Measurements from ENCODE around the gene SYT3.
"Not testable (repeated sequence)": the region's sequence is repeated elsewhere in the genome, so short reads cannot be mapped to it uniquely, and the experiment has no call there.

The SYT3 gene

DNA sequence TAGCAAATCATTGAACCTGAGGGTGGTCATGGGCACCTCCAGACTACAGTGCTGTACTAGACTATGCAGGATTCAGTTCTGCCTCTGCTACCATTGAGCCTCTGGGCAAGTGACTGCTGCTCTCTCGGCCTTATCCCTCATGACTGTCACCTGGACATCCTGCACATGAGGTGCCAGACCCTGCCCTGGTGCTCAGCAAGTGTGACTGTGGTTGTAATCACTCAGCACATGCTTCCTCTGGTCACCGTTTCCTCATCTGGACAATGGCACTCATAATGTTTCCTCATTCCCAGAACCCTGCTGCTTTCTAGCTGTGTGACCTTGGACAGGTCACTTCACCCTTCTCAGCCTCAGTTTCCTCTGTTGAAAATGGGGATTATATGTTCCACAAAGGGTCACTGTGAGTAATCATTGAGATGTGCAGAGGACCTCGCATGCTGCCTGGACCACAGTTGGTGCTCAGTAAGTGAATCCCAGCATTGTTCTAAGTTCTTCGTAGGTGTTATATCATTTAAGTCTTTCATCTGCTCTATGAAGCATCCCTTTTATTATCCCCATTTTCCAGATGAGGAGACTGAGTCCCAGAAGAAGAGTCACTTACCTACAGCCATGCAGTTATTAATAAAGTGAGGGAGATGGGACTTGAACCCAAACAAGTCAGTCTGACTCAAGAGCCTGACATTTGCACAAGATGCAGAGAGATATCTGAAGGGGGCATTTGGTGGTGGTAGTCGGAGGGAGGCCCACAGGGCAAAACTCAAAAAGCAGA is 3.2 kb downstream of the SYT3 start:
- no peak for DNase-seq (ENCODE audit: low read depth, low spot score)

DNA sequence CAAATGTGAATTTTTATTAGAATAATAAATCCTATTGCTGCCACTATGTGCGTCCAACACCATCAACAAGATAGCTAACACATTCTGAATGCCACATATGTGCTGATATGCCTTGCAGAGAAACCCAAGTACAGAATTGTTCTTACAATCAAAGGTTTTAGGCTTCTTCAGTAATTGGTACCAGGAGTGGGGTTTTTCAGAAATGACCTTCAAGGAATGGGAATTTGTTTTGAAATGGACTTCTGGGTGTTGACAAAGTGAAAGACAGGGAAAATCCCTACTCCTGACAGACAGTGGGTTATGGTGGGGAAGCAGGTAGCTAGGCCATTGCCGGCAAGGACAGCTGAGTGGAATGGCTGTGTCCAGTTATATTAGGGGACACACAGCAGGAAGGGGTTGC is 5.7 kb downstream of the SYT3 start:
- DNase-seq (ENCODE audit: low read depth, low spot score), result no peak

DNA sequence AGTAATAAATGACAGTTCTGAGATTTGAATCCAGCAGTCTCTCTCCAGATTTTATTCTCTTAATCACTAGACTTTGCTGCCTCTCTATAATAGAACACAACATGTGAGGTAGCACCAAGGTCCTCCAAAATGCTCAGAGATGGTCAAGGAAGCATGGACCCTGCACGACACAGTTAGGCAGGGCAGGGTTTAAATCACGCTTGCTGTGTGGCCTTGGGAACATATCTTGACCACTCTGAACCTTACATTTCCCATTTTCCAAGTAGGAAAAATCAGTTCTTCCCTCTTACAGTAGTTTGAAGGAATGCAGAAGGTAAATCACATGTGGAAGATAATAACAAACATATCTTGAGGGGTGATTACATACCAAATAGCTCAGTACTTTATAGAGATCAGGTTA is 6.3 kb downstream of the SYT3 start:
- DNase-seq (ENCODE audit: low read depth, low spot score), result no peak

- no peak for DNase-seq (ENCODE audit: low read depth, low spot score)
These were observed 7.4 kb downstream of the SYT3 start for GRCh38 chr19:50632151-50632835.

- DNase-seq (ENCODE audit: low read depth, low spot score), result no peak
These were observed 9.9 kb downstream of the SYT3 start for GRCh38 chr19:50629801-50630200.

GRCh38 chr19:50629194-50629593 is 10.5 kb downstream of the SYT3 start:
- no peak for DNase-seq (ENCODE audit: low read depth, low spot score)

- DNase-seq (ENCODE audit: low read depth, low spot score), result no peak
These were observed 11.1 kb downstream of the SYT3 start for GRCh38 chr19:50628551-50628950.

DNA sequence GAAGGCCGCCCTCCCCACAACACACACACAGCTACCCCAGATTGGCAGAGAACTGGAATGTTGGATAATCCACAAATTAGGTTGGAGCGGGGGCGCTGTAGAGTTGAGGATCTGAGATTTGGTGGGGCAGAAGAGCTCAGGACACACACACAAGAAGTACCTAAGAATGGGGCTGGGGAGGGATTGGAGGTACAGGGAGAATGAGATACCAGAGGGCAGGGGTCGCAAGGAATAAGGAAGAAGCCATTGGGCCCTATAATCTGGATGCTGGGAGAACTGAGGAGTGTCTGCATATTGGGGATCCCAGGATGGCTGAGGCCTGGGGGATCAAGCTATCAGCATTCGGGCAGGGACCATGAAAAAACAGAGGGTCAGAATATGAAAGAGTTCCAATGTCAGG is 11.5 kb downstream of the SYT3 start:
- DNase-seq (ENCODE audit: low read depth, low spot score), result no peak

DNA sequence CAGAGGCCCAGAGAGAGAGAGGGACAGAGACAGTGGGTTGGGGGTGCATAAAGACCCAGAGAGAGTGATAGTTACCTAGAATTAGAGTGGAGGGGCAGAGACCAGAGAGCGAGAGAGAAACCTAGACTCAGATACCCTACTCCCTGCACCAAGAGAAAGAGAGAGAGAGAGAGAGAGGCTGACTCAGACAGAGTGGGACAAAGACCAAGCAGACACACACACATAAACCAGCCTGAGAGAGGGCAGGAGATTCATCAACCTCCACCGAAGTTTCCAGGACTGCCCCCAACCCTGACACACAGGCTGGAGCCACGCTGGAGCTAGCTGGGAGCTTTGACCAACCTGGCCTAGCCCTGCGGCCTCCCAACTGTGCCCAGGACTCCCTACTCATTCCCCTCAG is 12.9 kb downstream of the SYT3 start:
- DNase-seq (ENCODE audit: low read depth, low spot score), result no peak

DNA sequence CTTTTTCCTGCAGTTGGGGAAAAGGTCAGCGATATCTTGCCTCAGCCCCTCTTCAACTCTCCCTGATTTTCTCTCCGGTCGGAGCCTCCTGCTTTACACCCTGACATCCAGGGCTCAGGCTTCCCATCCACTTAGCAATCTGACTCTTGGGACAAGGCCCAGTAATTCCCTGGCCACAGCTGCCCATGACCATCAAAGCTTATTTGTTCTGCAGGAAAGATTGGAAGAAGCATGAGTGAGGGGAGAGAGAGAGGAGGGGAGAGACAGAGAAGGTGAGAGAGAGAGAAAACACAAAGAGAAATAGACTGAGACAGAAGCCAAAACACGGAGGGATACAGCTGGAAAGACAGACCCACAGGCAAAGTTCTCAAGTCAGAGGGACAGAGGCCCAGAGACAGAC is 13.7 kb downstream of the SYT3 start:
- DNase-seq (ENCODE audit: low read depth, low spot score), result no peak

DNA sequence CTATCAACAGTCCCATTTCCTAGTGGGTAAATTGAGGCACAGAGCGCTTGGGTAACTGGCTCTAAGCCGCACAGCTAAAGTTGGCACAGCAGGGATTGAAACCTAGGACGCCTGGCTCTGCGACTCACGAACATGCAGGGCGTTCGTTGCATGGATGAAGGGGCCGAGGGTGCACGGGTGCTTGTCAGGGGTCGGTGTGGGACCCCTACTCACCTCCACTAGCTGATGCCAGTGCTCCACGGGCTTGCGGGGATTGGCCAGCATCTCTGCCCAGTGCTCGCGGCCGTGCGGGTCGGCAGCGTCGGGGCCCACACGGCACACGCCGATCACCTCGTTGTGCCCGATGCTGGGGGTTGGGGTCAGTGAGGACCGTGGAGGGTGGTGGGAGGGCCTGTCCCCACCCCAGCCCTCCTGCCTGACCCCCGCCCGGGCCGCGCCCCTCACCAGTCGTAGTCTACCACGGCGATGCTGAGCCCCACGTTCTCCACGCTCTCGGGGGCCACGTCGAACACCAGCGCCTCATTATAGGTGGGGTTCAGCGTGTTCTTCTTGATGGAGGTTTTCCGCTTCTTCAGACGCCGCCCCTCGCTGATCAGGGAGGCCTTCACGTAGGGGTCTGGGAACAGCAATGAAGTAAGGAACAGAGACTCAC is 14.6 kb downstream of the SYT3 start:
- DNase-seq (ENCODE audit: low read depth, low spot score), result no peak

- DNase-seq (ENCODE audit: low read depth, low spot score), result not testable (repeated sequence)
These were observed 19.2 kb downstream of the SYT3 start for GRCh38 chr19:50620394-50620906.

DNA sequence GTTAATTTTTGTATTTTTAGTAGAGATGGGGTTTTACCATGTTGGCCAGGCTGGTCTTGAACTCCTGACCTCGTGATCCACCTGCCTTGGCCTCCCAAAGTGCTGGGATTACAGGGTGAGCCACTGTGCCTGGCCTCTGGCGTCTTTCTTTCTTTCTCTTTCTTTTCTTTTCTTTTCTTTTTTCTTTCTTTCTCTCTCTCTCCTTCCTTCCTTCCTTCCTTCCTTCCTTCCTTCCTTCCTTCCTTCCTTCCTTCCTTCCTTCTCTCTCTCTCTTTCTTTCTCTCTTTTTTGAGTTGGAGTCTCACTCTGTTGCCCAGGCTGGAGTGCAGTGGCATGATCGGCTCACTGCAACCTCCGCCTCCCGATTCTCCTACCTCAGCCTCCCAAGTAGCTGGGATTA is 20.5 kb downstream of the SYT3 start:
- DNase-seq (ENCODE audit: low read depth, low spot score), result not testable (repeated sequence)

DNA sequence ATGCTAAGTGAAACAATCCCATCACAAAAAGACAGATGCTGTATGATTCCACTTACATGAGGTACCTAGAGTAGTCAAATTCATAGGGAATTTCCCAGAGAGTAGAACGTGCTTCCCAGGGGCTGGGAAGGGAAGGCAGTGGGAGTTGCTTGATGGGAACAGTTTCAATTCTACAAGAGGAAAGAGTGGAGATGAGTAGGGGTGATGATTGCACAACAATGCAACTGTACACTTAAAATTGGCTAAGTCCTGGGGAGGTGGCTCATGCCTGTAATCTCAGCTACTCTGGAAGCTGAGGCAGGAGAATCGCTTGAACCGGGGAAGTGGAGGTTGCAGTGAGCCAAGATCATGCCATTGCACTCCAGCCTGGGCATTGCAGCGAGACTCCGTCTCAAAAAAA is 21.3 kb downstream of the SYT3 start:
- not testable (repeated sequence) for DNase-seq (ENCODE audit: low read depth, low spot score)

GRCh38 chr19:50612504-50613404 is 26.9 kb downstream of the SYT3 start:
- DNase-seq (ENCODE audit: low read depth, low spot score), result not testable (repeated sequence)

DNA sequence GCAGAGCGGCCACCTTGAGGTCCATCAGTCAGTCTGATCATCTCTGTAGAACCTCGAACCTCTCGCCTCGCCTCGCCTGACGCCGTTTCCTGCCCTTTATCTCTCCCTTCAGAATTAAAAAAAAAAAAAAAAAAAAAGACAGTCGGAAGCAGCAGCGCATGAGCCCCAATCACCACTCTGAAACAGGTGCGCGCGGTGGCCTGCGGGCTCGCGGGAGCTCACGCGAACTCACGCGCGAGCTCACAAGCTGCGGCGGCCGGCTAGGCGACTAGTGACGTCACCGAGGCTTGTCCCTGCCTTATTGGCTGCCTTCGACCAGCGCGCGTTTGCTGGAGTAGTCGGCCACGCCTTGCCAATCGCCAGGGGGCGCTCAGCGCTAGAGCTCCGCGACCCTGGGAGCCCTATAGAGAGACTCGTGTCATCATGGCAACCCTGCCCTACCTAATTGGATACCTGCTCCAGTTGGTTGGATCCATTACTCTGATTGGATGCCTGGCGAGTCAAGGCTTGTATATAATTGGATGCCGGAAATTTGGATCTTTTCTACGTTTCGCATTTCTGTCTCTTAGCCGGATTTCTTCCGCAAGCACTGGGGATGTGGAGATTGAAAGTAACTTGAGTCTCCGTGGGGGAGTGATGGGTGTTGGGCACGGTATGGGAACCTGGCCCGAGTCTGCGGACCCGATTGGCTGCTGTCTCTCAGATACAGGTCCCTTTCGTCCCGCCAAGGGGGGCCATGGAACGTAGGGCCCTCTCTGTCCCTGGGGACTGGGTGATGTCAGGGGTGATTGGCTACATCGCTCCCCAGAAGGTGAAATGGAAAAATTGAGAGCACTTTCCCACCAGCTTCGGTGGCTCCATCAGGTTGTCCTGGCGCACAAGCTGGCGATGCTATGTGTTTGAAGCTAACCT is 31.6 kb downstream of the SYT3 start:
- DNase-seq (ENCODE audit: low read depth, low spot score), result peak; percentile 65

- DNase-seq (ENCODE audit: low read depth, low spot score), result no peak
These were observed 32.3 kb downstream of the SYT3 start for GRCh38 chr19:50607388-50607787.

GRCh38 chr19:50606059-50606836 is 33.4 kb downstream of the SYT3 start:
- DNase-seq (ENCODE audit: low read depth, low spot score), result not testable (repeated sequence)

GRCh38 chr19:50604264-50605073 is 35.2 kb downstream of the SYT3 start:
- not testable (repeated sequence) for DNase-seq (ENCODE audit: low read depth, low spot score)
